ENCODE measurements around the gene TMEM170B. TPM values are rescaled to one million over a fixed set of nuclear protein-coding genes. Genes with fewer than 3 reads are reported as not detected.

The TMEM170B gene
- polyA plus RNA-seq, 1 donor = 4.7 TPM

- DNase-seq = no peak
- Histone ChIP-seq H3K27ac (ENCODE audit: low read length) (no peak overlapping the region), H3K36me3 (ENCODE audit: control insufficient read depth, insufficient read depth, low read length) (no peaks in the 10 kb centered on the region), H3K4me1 (ENCODE audit: control insufficient read depth, insufficient read depth, low read length) (peaks cover 8% of the 10 kb centered on the region), H3K27me3 (ENCODE audit: control insufficient read depth, insufficient read depth, low read length) (no peaks in the 10 kb centered on the region), H3K4me3 (ENCODE audit: low read length) (no peak overlapping the region), H3K9me3 (ENCODE audit: control insufficient read depth, low read depth, low read length) (no peaks in the 10 kb centered on the region)
- 93% methylated on average over 6 of the region's 7 CpGs for whole genome bisulfite sequencing (ENCODE audit: insufficient coverage, low lambda C conversion rate)
Observed at GRCh38 chr6:11600251-11600650, 62.7 kb downstream of the TMEM170B start.

GRCh38 chr6:11601776-11602605, 64.4 kb downstream of the TMEM170B start:
- Histone ChIP-seq H3K9me3 (ENCODE audit: control insufficient read depth, low read depth, low read length) (no peaks in the 10 kb centered on the region), H3K27me3 (ENCODE audit: control insufficient read depth, insufficient read depth, low read length) (no peaks in the 10 kb centered on the region), H3K4me3 (ENCODE audit: low read length) (no peak overlapping the region), H3K36me3 (ENCODE audit: control insufficient read depth, insufficient read depth, low read length) (no peaks in the 10 kb centered on the region), H3K27ac (ENCODE audit: low read length) (no peak overlapping the region), H3K4me1 (ENCODE audit: control insufficient read depth, insufficient read depth, low read length) (peaks cover 12% of the 10 kb centered on the region)
- DNase-seq = no peak
- WGBS (ENCODE audit: insufficient coverage, low lambda C conversion rate) = 83% methylated on average over 1 of the region's 7 CpGs

GRCh38 chr6:11604215-11604614, 66.7 kb downstream of the TMEM170B start:
- Histone ChIP-seq H3K27me3 (ENCODE audit: control insufficient read depth, insufficient read depth, low read length) (no peaks in the 10 kb centered on the region), H3K4me1 (ENCODE audit: control insufficient read depth, insufficient read depth, low read length) (peaks cover 12% of the 10 kb centered on the region), H3K4me3 (ENCODE audit: low read length) (no peak overlapping the region), H3K9me3 (ENCODE audit: control insufficient read depth, low read depth, low read length) (no peaks in the 10 kb centered on the region), H3K36me3 (ENCODE audit: control insufficient read depth, insufficient read depth, low read length) (no peaks in the 10 kb centered on the region), H3K27ac (ENCODE audit: low read length) (no peak overlapping the region)
- WGBS (ENCODE audit: insufficient coverage, low lambda C conversion rate) = 92% methylated on average over 2 of the region's 3 CpGs
- no peak for DNase-seq

GRCh38 chr6:11604836-11605506, 67.4 kb downstream of the TMEM170B start:
- WGBS (ENCODE audit: insufficient coverage, low lambda C conversion rate) = no CpG with 5 or more reads among the region's 5 CpGs
- no peak overlapping the region for H3K27ac ChIP-seq (ENCODE audit: low read length)
- DNase-seq = no peak
- no peak overlapping the region for H3K4me3 ChIP-seq (ENCODE audit: low read length)
- no peaks in the 10 kb centered on the region for H3K9me3 ChIP-seq (ENCODE audit: control insufficient read depth, low read depth, low read length)
- H3K36me3 ChIP-seq (ENCODE audit: control insufficient read depth, insufficient read depth, low read length) = no peaks in the 10 kb centered on the region
- H3K4me1 ChIP-seq (ENCODE audit: control insufficient read depth, insufficient read depth, low read length) = peaks cover 10% of the 10 kb centered on the region
- no peaks in the 10 kb centered on the region for H3K27me3 ChIP-seq (ENCODE audit: control insufficient read depth, insufficient read depth, low read length)

GRCh38 chr6:11605507-11605905, 68.0 kb downstream of the TMEM170B start:
- peaks cover 10% of the 10 kb centered on the region for H3K4me1 ChIP-seq (ENCODE audit: control insufficient read depth, insufficient read depth, low read length)
- H3K9me3 ChIP-seq (ENCODE audit: control insufficient read depth, low read depth, low read length) = no peaks in the 10 kb centered on the region
- peak in 1 of 2 donors; percentile 40 for DNase-seq
- no peaks in the 10 kb centered on the region for H3K27me3 ChIP-seq (ENCODE audit: control insufficient read depth, insufficient read depth, low read length)
- WGBS (ENCODE audit: insufficient coverage, low lambda C conversion rate) = 71% methylated on average over 1 of the region's 4 CpGs
- no peaks in the 10 kb centered on the region for H3K36me3 ChIP-seq (ENCODE audit: control insufficient read depth, insufficient read depth, low read length)
- H3K4me3 ChIP-seq (ENCODE audit: low read length) = no peak overlapping the region
- H3K27ac ChIP-seq (ENCODE audit: low read length) = no peak overlapping the region

GRCh38 chr6:11606332-11606731, 68.8 kb downstream of the TMEM170B start:
- H3K27me3 ChIP-seq (ENCODE audit: control insufficient read depth, insufficient read depth, low read length) = no peaks in the 10 kb centered on the region
- no peaks in the 10 kb centered on the region for H3K9me3 ChIP-seq (ENCODE audit: control insufficient read depth, low read depth, low read length)
- no peak overlapping the region for H3K27ac ChIP-seq (ENCODE audit: low read length)
- no peak for DNase-seq
- no CpG with 5 or more reads among the region's 6 CpGs for WGBS (ENCODE audit: insufficient coverage, low lambda C conversion rate)
- H3K4me1 ChIP-seq (ENCODE audit: control insufficient read depth, insufficient read depth, low read length) = peaks cover 10% of the 10 kb centered on the region
- no peaks in the 10 kb centered on the region for H3K36me3 ChIP-seq (ENCODE audit: control insufficient read depth, insufficient read depth, low read length)
- H3K4me3 ChIP-seq (ENCODE audit: low read length) = no peak overlapping the region

GRCh38 chr6:11607383-11607782, 69.8 kb downstream of the TMEM170B start:
- DNase-seq = peak in 1 of 2 donors; percentile 43

GRCh38 chr6:11608600-11609323, 71.2 kb downstream of the TMEM170B start:
- H3K4me3 ChIP-seq (ENCODE audit: low read length) = no peak overlapping the region
- H3K27ac ChIP-seq (ENCODE audit: low read length) = no peak overlapping the region
- H3K4me1 ChIP-seq (ENCODE audit: control insufficient read depth, insufficient read depth, low read length) = peaks cover 7% of the 10 kb centered on the region
- no peaks in the 10 kb centered on the region for H3K27me3 ChIP-seq (ENCODE audit: control insufficient read depth, insufficient read depth, low read length)
- H3K36me3 ChIP-seq (ENCODE audit: control insufficient read depth, insufficient read depth, low read length) = no peaks in the 10 kb centered on the region
- no peaks in the 10 kb centered on the region for H3K9me3 ChIP-seq (ENCODE audit: control insufficient read depth, low read depth, low read length)
- DNase-seq = no peak
- 100% methylated on average over 3 of the region's 6 CpGs for WGBS (ENCODE audit: insufficient coverage, low lambda C conversion rate)

More at GRCh38 chr6:11607383-11607782, 69.8 kb downstream of the TMEM170B start:
- H3K4me3 ChIP-seq (ENCODE audit: low read length) = no peak overlapping the region
- no peak overlapping the region for H3K27ac ChIP-seq (ENCODE audit: low read length)
- no peaks in the 10 kb centered on the region for H3K9me3 ChIP-seq (ENCODE audit: control insufficient read depth, low read depth, low read length)
- WGBS (ENCODE audit: insufficient coverage, low lambda C conversion rate) = 61% methylated on average over 2 of the region's 7 CpGs
- H3K27me3 ChIP-seq (ENCODE audit: control insufficient read depth, insufficient read depth, low read length) = no peaks in the 10 kb centered on the region
- peaks cover 10% of the 10 kb centered on the region for H3K4me1 ChIP-seq (ENCODE audit: control insufficient read depth, insufficient read depth, low read length)
- no peaks in the 10 kb centered on the region for H3K36me3 ChIP-seq (ENCODE audit: control insufficient read depth, insufficient read depth, low read length)

GRCh38 chr6:11609324-11610071, 71.9 kb downstream of the TMEM170B start:
- no CpG with 5 or more reads among the region's 18 CpGs for WGBS (ENCODE audit: insufficient coverage, low lambda C conversion rate)
- Histone ChIP-seq H3K27ac (ENCODE audit: low read length) (no peak overlapping the region), H3K4me3 (ENCODE audit: low read length) (no peak overlapping the region), H3K36me3 (ENCODE audit: control insufficient read depth, insufficient read depth, low read length) (no peaks in the 10 kb centered on the region), H3K9me3 (ENCODE audit: control insufficient read depth, low read depth, low read length) (no peaks in the 10 kb centered on the region), H3K27me3 (ENCODE audit: control insufficient read depth, insufficient read depth, low read length) (no peaks in the 10 kb centered on the region), H3K4me1 (ENCODE audit: control insufficient read depth, insufficient read depth, low read length) (peaks cover 7% of the 10 kb centered on the region)
- DNase-seq = no peak

GRCh38 chr6:11613336-11613735, 75.8 kb downstream of the TMEM170B start:
- WGBS (ENCODE audit: insufficient coverage, low lambda C conversion rate) = no CpG with 5 or more reads among the region's 1 CpG
- no peaks in the 10 kb centered on the region for H3K4me1 ChIP-seq (ENCODE audit: control insufficient read depth, insufficient read depth, low read length)
- H3K27ac ChIP-seq (ENCODE audit: low read length) = no peak overlapping the region
- no peaks in the 10 kb centered on the region for H3K9me3 ChIP-seq (ENCODE audit: control insufficient read depth, low read depth, low read length)
- H3K36me3 ChIP-seq (ENCODE audit: control insufficient read depth, insufficient read depth, low read length) = no peaks in the 10 kb centered on the region
- no peak for DNase-seq
- no peak overlapping the region for H3K4me3 ChIP-seq (ENCODE audit: low read length)
- no peaks in the 10 kb centered on the region for H3K27me3 ChIP-seq (ENCODE audit: control insufficient read depth, insufficient read depth, low read length)
